Skeletal muscle satellite cell (primary cell): ENCODE measurements around the gene TEAD1.

Experiments
- H3K27me3 ChIP-seq: 2 replicates; pipeline ENCODE4 v1.7.0; 2013; ENCODE audit warnings: low read length; ENCODE audit not compliant: control insufficient read depth, insufficient read depth
- H3K36me3 ChIP-seq: 2 replicates; pipeline ENCODE4 v1.7.0; 2013; ENCODE audit warnings: mild to moderate bottlenecking, control low read depth, low read length; ENCODE audit not compliant: insufficient read depth
- H3K4me1 ChIP-seq: 2 replicates; pipeline ENCODE4 v1.7.0; 2013; ENCODE audit warnings: low read length; ENCODE audit not compliant: control insufficient read depth, insufficient read depth
- H3K4me2 ChIP-seq: 2 replicates; pipeline ENCODE4 v1.7.0; 2013; ENCODE audit warnings: mild to moderate bottlenecking, low read length
- H3K4me3 ChIP-seq: 2 replicates; pipeline ENCODE4 v1.7.0; 2013; ENCODE audit warnings: low read length
- H3K9ac ChIP-seq: 2 replicates; pipeline ENCODE4 v1.7.0; 2013; ENCODE audit warnings: mild to moderate bottlenecking, low read depth, low read length, moderate library complexity
- H3K9me3 ChIP-seq: replicated peaks from 2 replicates; pipeline ENCODE4 v1.7.0; 2013; ENCODE audit warnings: mild to moderate bottlenecking, control low read depth, low read length

TEAD1 gene

GRCh38 chr11:12640926-12641849 is 33.0 kb upstream of the TEAD1 start:
- Histone ChIP-seq H3K4me2 (no peak overlapping the region), H3K4me1 (peaks cover 12% of the 10 kb centered on the region), H3K9ac (no peak overlapping the region), H3K27me3 (no peaks in the 10 kb centered on the region), H3K4me3 (no peak overlapping the region), H3K9me3 (no peaks in the 10 kb centered on the region), H3K36me3 (no peaks in the 10 kb centered on the region)

DNA sequence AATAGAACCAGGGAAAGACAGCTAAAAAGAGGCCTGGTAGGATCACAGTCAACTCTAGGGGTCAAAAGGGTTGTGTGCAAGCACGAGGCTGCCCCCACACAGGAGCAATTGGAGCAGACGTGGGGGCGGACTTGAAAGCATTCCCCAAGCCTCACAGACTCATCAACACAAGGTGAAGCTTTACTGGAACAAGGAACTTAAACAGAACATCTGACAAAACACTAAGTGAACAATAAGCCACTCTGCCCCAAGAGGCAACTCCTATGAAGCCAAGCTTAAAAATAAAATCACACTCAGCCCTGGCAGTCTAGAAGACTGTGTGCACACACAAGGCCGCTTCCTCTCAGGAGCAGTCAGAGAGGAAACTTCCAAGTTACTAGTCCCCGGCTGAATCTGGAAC is 32.2 kb upstream of the TEAD1 start:
- H3K4me2 ChIP-seq, result no peak overlapping the region
- H3K4me1 ChIP-seq, result peaks cover 12% of the 10 kb centered on the region
- H3K36me3 ChIP-seq, result no peaks in the 10 kb centered on the region
- no peak overlapping the region for H3K4me3 ChIP-seq
- no peaks in the 10 kb centered on the region for H3K9me3 ChIP-seq
- H3K9ac ChIP-seq, result no peak overlapping the region
- no peaks in the 10 kb centered on the region for H3K27me3 ChIP-seq

- Histone ChIP-seq H3K27me3 (no peaks in the 10 kb centered on the region), H3K4me1 (peaks cover 12% of the 10 kb centered on the region), H3K36me3 (no peaks in the 10 kb centered on the region), H3K4me3 (no peak overlapping the region), H3K9me3 (no peaks in the 10 kb centered on the region), H3K4me2 (no peak overlapping the region), H3K9ac (no peak overlapping the region)
These were observed 31.3 kb upstream of the TEAD1 start for GRCh38 chr11:12642806-12643428.

DNA sequence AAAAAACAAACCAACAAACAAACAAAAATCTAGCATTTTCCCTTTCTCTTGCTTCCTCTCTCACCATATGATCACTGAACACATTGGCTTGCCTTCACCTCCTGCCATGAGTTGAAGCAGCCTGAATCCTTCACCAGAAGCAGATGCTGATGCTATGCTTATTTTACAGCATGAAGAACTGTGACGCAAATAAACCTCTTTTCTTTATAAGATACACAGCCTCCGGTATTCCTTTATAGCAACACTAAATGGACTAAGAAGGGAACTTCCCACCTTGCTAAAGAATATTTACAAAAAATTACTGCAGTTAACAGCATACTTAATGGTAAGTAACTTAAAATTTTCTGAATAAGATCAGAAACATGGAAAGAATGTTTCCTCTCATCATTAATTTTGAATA is 27.7 kb upstream of the TEAD1 start:
- H3K4me1 ChIP-seq, result peaks cover 8% of the 10 kb centered on the region
- H3K4me2 ChIP-seq, result no peak overlapping the region
- H3K36me3 ChIP-seq, result no peaks in the 10 kb centered on the region
- H3K27me3 ChIP-seq, result no peaks in the 10 kb centered on the region
- no peak overlapping the region for H3K9ac ChIP-seq
- no peaks in the 10 kb centered on the region for H3K9me3 ChIP-seq
- no peak overlapping the region for H3K4me3 ChIP-seq

GRCh38 chr11:12653729-12654128 is 20.5 kb upstream of the TEAD1 start:
- Histone ChIP-seq H3K9ac (no peak overlapping the region), H3K9me3 (no peaks in the 10 kb centered on the region), H3K27me3 (no peaks in the 10 kb centered on the region), H3K4me2 (no peak overlapping the region), H3K4me1 (no peaks in the 10 kb centered on the region), H3K4me3 (no peak overlapping the region), H3K36me3 (no peaks in the 10 kb centered on the region)

DNA sequence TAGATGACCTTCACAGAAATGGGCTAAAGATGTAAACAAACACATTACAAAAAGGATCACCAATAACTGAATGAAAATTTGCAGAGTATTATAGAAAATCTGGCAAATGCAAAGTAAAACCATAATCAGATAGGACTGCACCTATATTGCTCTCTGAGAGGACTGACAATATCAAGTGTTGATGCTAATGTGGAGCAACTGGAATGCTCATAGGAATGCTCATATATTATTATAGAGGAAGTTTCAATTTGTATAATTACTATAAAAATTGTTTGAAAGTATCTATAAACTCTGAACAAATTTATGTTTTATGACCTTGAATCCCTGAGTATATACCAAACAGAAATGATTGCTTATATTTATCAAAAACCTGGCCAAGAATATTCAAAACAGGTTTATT is 18.4 kb upstream of the TEAD1 start:
- H3K27me3 ChIP-seq, result no peaks in the 10 kb centered on the region
- H3K9ac ChIP-seq, result no peak overlapping the region
- H3K4me1 ChIP-seq, result no peaks in the 10 kb centered on the region
- H3K36me3 ChIP-seq, result no peaks in the 10 kb centered on the region
- H3K9me3 ChIP-seq, result no peaks in the 10 kb centered on the region
- no peak overlapping the region for H3K4me2 ChIP-seq
- H3K4me3 ChIP-seq, result no peak overlapping the region

GRCh38 chr11:12657336-12657735 is 16.9 kb upstream of the TEAD1 start:
- Histone ChIP-seq H3K4me1 (no peaks in the 10 kb centered on the region), H3K36me3 (no peaks in the 10 kb centered on the region), H3K4me2 (no peak overlapping the region), H3K9me3 (no peaks in the 10 kb centered on the region), H3K27me3 (no peaks in the 10 kb centered on the region), H3K9ac (no peak overlapping the region), H3K4me3 (no peak overlapping the region)

GRCh38 chr11:12657981-12658380 is 16.2 kb upstream of the TEAD1 start:
- Histone ChIP-seq H3K27me3 (no peaks in the 10 kb centered on the region), H3K9me3 (no peaks in the 10 kb centered on the region), H3K9ac (no peak overlapping the region), H3K4me3 (no peak overlapping the region), H3K36me3 (no peaks in the 10 kb centered on the region), H3K4me1 (no peaks in the 10 kb centered on the region), H3K4me2 (no peak overlapping the region)

DNA sequence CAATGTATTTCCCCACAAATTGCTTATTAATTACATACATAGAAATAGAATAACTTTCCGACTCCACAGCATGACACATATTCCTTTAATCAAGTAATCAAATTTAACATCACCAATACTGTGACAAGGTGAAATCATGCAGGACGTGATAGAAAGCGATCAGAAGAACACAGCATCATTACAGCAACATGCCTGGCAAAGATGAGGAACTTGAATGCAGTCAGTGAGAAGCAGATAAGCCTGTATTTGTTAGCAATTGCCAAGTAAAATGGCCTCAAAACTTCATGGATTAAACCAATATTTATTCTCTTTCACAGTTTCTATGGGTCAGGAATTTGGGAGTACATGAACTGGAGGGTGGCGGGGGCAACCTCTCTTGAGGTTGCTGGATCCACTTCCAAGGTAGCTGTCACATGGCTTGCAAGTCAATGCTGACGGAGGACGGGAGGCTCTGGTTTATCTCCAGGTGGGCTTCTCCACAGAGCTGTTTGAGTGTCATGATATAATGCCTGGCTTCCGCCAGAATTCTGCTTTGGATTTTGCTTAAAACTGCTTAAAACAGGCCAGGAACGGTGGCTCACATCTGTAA is 12.0 kb upstream of the TEAD1 start:
- Histone ChIP-seq H3K4me2 (no peak overlapping the region), H3K4me3 (no peak overlapping the region), H3K4me1 (no peaks in the 10 kb centered on the region), H3K9ac (no peak overlapping the region), H3K9me3 (no peaks in the 10 kb centered on the region), H3K27me3 (peaks cover 7% of the 10 kb centered on the region), H3K36me3 (no peaks in the 10 kb centered on the region)

DNA sequence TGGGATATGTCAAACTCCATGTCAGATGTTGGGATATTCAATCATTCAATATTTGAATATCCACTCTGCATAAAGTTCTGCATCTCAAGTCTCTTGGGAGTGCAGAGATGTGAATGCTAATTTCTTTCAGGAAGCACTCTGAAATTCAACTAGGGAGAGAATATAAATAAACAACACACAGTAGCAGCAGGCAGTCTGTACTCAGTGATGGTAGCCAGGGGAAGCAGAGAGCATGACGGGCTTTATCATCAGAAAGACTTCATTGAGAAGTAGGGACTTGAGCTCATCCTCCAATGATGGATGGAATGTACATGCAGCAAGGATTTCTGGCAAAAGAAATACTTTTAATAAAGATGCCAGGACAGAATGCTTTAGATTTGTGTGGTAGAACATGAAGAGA is 9.8 kb upstream of the TEAD1 start:
- peaks cover 2% of the 10 kb centered on the region for H3K4me1 ChIP-seq
- H3K4me3 ChIP-seq, result no peak overlapping the region
- H3K9me3 ChIP-seq, result no peaks in the 10 kb centered on the region
- peaks cover 7% of the 10 kb centered on the region for H3K27me3 ChIP-seq
- no peak overlapping the region for H3K4me2 ChIP-seq
- no peak overlapping the region for H3K9ac ChIP-seq
- H3K36me3 ChIP-seq, result no peaks in the 10 kb centered on the region

GRCh38 chr11:12666915-12667314 is 7.3 kb upstream of the TEAD1 start:
- Histone ChIP-seq H3K9ac (no peak overlapping the region), H3K27me3 (peaks cover 7% of the 10 kb centered on the region), H3K9me3 (no peaks in the 10 kb centered on the region), H3K4me3 (no peak overlapping the region), H3K36me3 (no peaks in the 10 kb centered on the region), H3K4me2 (no peak overlapping the region), H3K4me1 (peaks cover 12% of the 10 kb centered on the region)
